K562 (cell line): ENCODE data around the gene MMP27.
"Not testable (repeated sequence)": the region's sequence is repeated elsewhere in the genome, so short reads cannot be mapped to it uniquely, and the experiment has no call there.

Experiments used
- BRD4 ChIP-seq: fragments of 200-600 bp; sonication (generic); IDR thresholded peaks from 2 replicates; pipeline ENCODE4 v1.6.1; 2017; ENCODE audit warnings: inconsistent platforms
- POLR2A ChIP-seq: fragments of 450-650 bp; conservative IDR thresholded peaks from 2 replicates; pipeline ENCODE4 v1.6.1; 2016
- TCF7L2 ChIP-seq: fragments of 150-350 bp; IDR thresholded peaks from 2 replicates; pipeline ENCODE4 v1.6.1; 2016; ENCODE audit warnings: low read depth, mild to moderate bottlenecking, low read length, moderate library complexity
- ZBTB8A ChIP-seq: fragments of 450-650 bp; IDR thresholded peaks from 2 replicates; pipeline ENCODE4 v1.6.1; 2018; ENCODE audit warnings: mild to moderate bottlenecking, moderate library complexity; ENCODE audit not compliant: partially characterized antibody
- TF ChIP-seq, protein P1 (sequence below): fragments of 250-450 bp; sonication (Bioruptor Pico); IDR thresholded peaks from 2 replicates; pipeline ENCODE4 v1.5.0; 2021; ENCODE audit warnings: mild to moderate bottlenecking, borderline replicate concordance

DNA sequence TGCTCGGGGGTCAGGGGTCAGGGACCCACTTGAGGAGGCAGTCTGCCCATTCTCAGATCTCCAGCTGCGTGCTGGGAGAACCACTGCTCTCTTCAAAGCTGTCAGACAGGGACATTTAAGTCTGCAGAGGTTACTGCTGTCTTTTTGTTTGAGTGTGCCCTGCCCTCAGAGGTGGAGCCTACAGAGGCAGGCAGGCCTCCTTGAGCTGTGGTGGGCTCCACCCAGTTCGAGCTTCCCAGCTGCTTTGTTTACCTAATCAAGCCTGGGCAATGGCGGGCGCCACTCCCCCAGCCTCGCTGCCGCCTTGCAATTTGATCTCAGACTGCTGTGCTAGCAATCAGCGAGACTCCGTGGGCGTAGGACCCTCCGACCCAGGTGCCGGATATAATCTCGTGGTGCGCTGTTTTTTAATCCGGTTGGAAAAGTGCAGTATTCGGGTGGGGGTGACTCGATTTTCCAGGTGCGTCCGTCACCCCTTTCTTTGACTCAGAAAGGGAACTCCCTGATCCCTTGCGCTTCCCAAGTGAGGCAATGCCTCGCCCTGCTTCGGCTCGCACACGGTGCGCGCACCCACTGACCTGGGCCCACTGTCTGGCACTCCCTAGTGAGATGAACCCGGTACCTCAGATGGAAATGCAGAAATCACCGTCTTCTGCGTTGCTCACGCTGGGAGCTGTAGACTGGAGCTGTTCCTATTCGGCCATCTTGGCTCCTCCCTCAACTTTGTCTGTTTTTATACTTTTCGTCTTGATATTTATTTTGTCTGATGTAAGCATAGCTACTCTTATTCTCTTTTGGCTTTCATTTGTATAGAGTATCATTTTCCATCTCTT, 41.4 kb upstream of the MMP27 start:
- not testable (repeated sequence) for TF ChIP-seq BRD4, TCF7L2, ZBTB8A, POLR2A
- TF ChIP-seq, protein P1, sequence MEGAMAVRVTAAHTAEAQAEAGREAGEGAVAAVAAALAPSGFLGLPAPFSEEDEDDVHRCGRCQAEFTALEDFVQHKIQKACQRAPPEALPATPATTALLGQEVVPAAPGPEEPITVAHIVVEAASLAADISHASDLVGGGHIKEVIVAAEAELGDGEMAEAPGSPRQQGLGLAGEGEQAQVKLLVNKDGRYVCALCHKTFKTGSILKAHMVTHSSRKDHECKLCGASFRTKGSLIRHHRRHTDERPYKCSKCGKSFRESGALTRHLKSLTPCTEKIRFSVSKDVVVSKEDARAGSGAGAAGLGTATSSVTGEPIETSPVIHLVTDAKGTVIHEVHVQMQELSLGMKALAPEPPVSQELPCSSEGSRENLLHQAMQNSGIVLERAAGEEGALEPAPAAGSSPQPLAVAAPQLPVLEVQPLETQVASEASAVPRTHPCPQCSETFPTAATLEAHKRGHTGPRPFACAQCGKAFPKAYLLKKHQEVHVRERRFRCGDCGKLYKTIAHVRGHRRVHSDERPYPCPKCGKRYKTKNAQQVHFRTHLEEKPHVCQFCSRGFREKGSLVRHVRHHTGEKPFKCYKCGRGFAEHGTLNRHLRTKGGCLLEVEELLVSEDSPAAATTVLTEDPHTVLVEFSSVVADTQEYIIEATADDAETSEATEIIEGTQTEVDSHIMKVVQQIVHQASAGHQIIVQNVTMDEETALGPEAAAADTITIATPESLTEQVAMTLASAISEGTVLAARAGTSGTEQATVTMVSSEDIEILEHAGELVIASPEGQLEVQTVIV (CRISPR knock-in tag) = not testable (repeated sequence)
